Heart right ventricle (tissue), 16 donors: ENCODE results near the gene CPN2. TPM values are rescaled to one million over a fixed set of nuclear protein-coding genes. Genes with fewer than 3 reads are reported as not detected.

ENCODE experiments used
- ATAC-seq, 8 donors: fragments of 200-7000 bp; cut with Tn5 transposase; one replicate each; pipeline ENCODE4 v1.9.1; 2020; ENCODE audit warnings: mild to moderate bottlenecking in 8 of 8, moderate library complexity in 8 of 8, moderate number of reproducible peaks in 1 of 8
- DNase-seq, 2 donors: peaks; one replicate each; pipeline ENCODE4 v3.0.0-alpha.2; 2020
- H3K27ac ChIP-seq, 10 donors: fragments of 200-600 bp; sonication (generic) in 2 of 10; one replicate each; pipeline versions ENCODE4 v1.5.0 to v1.8.0; 2020 to 2022; ENCODE audit warnings: mild to moderate bottlenecking in 3 of 10
- H3K27me3 ChIP-seq, 7 donors: fragments of 200-600 bp; one replicate each; pipeline ENCODE4 v1.8.0; 2021 to 2022; ENCODE audit warnings: mild to moderate bottlenecking in 2 of 7
- H3K36me3 ChIP-seq, 9 donors: fragments of 200-600 bp; sonication (generic) in 1 of 9; one replicate each; pipeline versions ENCODE4 v1.5.0 to v1.8.0; 2020 to 2022; ENCODE audit warnings: mild to moderate bottlenecking in 2 of 9
- H3K4me1 ChIP-seq, 9 donors: fragments of 200-600 bp; sonication (generic) in 1 of 9; one replicate each; pipeline versions ENCODE4 v1.5.0 to v1.8.0; 2020 to 2022; ENCODE audit warnings: mild to moderate bottlenecking in 4 of 9
- H3K4me3 ChIP-seq, 10 donors: fragments of 200-600 bp; sonication (generic) in 2 of 10; one replicate each; pipeline versions ENCODE4 v1.5.0 to v1.8.0; 2020 to 2022; ENCODE audit warnings: mild to moderate bottlenecking in 7 of 10, moderate library complexity in 2 of 10
- H3K9me3 ChIP-seq, 11 donors: fragments of 200-600 bp in 10 of 11; sonication (generic) in 2 of 11; one replicate each; pipeline versions ENCODE4 v1.5.0 to v1.8.0; 2013 to 2022; ENCODE audit warnings: mild to moderate bottlenecking in 2 of 11, control low read depth in 1 of 11, moderate library complexity in 1 of 11
- WGBS, 2 donors: extraction: QIAGEN DNeasy Blood & Tissue Kit; methylation state at CpG; one replicate each; pipeline ENCODE4 v1.1.7; 2013; ENCODE audit warnings: inconsistent platforms in 1 of 2; 5-methylcytosine and 5-hydroxymethylcytosine counted together
- intact Hi-C, 10 donors: fragments of 100-400 bp; cut with DNase I; formaldehyde crosslinking; loops; one replicate each; pipeline versions ENCODE4 v1.11.1 to v1.14.2; 2022
- polyA plus RNA-seq, 2 donors: library from polyadenylated mRNA; stranded (reverse); fragments of 200-250 nt; gene quantifications; one replicate each; pipeline ENCODE4 v1.2.3, GENCODE V29; 2013
- total RNA-seq, 10 donors: library from RNA; stranded (reverse); fragmentation: NEBNext Ultra II Directional in 3 of 10; extraction: Animal tissue kit (Norgen Biotek cat#: 25700) in 3 of 10; gene quantifications; one replicate each; pipeline versions ENCODE4 v1.2.1 to v1.2.4, GENCODE V29; 2021 to 2023
- TF ChIP-seq, protein P1 (sequence below), 9 donors: fragments of 200-600 bp; sonication (generic) in 2 of 9; IDR thresholded peaks; one replicate each; pipeline versions ENCODE4 v1.5.0 to v1.8.0; 2021 to 2022; ENCODE audit warnings: antibody characterized with exemption in 9 of 9, mild to moderate bottlenecking in 5 of 9, moderate library complexity in 1 of 9
- donor health status: Arrhythmogenic right ventricular cardiomyopathy.
- donor health status: ischemic (EF 13 %, LVEDD 7.1; RV severe dilation, severe dysfunction).
- donor health status: healthy with polysubstance abuse.
- donor health status: DM: no; HTN: yes; CAD: no.
- donor health status: DM: no; HTN: no; CAD: no.
- donor health status: ischemic (EF 25% LVEDD 6.9; RV normal size, moderate dysfunction).
- donor health status: ischemic (EF 25% LVEDD 5.7; RV mildly dilated, moderate dysfunction).
- donor health status: healthy.
- donor health status: DM: yes; HTN: yes; CAD: no.
- donor health status: Ischemic cardiomyopathy.
- donor health status: ischemic (EF 35%, LVEDD 5.7; RV mildly dilated, moderate dysfunction).
- donor health status: nonischemic (EF 11% LVEDD 7.7; RV severe dilation, severe dysfunction).
- donor health status: DM: yes; HTN: yes; CAD: no.
- donor health status: PGD.
- donor health status: ischemic (EF 29% LVEDD 5.4; RV normal size, mild dysfunction).
- donor health status: nonischemic (EF 23%, LVEDD 6.1; RV moderate dilation, normal function).

Gene CPN2
- total and polyA plus RNA-seq, 12 donors, result 0.12 to 4.5 (median 1.5) TPM

DNA sequence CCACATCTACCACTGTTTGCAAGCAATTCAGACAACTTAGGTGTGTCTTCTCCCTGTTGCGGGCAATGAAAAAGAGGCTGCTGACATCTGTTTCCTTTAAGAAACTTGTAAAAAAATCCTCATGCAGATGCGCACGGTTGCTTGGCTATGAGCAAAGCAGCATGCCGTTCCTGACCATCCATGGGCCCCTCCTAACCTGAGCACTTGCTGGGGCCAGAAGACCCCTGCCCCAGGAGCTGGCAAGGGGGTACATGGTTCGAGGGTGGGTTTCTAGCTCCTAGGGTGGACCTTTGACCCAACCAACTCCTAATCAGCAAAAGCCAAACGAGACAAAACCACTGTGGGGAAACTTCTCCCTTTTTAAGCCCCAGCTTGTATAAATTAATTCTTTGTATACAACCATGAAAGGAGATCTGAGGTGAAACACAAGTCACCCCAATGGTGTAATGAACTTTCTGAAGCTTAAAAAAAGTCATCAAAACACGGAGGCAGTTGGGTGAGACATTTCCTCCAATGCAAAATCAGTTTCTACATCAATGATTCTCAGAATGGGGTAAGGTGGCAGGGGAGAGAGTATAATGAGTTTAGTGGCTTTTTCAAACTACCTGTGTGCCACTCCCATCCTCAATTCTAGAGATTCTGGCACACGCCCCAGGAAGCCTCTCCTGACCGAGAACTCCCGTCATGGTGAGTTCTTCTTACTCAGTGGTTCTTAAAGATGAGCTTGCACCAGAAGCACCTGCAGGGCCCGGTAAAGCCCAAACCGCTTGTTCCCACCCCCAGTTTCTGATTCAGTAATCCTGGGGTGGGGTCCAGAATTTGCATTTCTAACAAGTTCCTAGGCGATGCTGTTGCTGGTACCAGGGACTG lies 44.1 kb downstream of the CPN2 start:
- no peak overlapping the region for H3K4me3 ChIP-seq
- no peak for DNase-seq
- intact Hi-C loops, result loop anchor here in 2 of 10 donors (5.0 kb wide), 1 partner anchor 35 kb away; no protein-coding TSS in a partner anchor
- peaks cover 0 to 16% (median 5%) of the 10 kb centered on the region in 9 donors for H3K4me1 ChIP-seq
- no peak for ATAC-seq
- H3K27me3 ChIP-seq, result peaks cover 0 to 54% (median 18%) of the 10 kb centered on the region in 7 donors
- no peaks in the 10 kb centered on the region for H3K36me3 ChIP-seq
- WGBS, 2 donors, result 74 to 77% methylated on average over 13 of the region's 13 CpGs
- TF ChIP-seq, protein P1, sequence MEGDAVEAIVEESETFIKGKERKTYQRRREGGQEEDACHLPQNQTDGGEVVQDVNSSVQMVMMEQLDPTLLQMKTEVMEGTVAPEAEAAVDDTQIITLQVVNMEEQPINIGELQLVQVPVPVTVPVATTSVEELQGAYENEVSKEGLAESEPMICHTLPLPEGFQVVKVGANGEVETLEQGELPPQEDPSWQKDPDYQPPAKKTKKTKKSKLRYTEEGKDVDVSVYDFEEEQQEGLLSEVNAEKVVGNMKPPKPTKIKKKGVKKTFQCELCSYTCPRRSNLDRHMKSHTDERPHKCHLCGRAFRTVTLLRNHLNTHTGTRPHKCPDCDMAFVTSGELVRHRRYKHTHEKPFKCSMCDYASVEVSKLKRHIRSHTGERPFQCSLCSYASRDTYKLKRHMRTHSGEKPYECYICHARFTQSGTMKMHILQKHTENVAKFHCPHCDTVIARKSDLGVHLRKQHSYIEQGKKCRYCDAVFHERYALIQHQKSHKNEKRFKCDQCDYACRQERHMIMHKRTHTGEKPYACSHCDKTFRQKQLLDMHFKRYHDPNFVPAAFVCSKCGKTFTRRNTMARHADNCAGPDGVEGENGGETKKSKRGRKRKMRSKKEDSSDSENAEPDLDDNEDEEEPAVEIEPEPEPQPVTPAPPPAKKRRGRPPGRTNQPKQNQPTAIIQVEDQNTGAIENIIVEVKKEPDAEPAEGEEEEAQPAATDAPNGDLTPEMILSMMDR (IDR thresholded peaks at IDR 0.05), result no peak
- no peak overlapping the region for H3K27ac ChIP-seq
- H3K9me3 ChIP-seq, result no peaks in the 10 kb centered on the region

DNA sequence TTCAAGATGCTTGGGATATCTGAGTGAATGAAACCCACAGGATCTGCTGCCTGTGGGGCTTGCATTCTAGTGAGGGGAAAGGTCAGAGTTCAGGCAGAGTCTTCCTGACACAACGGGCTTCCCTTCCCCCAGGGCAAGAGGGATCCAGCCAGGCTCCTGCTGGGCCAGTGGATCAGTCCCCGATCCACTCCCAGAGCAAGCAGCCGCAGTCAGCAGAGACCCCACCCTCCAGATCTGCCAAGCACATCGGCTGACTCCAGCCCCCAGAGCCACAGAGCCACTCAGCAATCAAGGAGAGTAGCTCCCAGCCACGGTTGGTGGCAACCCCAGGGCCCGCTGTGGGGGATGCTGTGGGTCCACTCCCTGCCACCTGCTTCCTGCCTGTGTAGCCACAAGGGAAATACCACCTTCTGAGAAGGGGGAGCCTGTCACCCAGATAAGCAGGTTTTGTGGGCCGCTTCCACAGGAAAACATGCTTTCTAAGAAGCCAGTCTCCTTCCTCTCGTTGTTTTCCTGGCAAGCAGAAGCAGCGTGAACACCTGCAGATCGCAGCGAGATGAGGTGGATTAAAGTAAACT lies 44.9 kb downstream of the CPN2 start:
- intact Hi-C loops, result loop anchor here in 2 of 10 donors (5.0 kb wide), 1 partner anchor 34 kb away; no protein-coding TSS in a partner anchor
- ATAC-seq (peak in 2 of 8 donors; percentile 26 to 28), DNase-seq (no peak)
- Histone ChIP-seq H3K27ac (no peak overlapping the region), H3K27me3 (peaks cover 0 to 48% (median 18%) of the 10 kb centered on the region in 7 donors), H3K4me3 (no peak overlapping the region), H3K36me3 (no peaks in the 10 kb centered on the region), H3K9me3 (no peaks in the 10 kb centered on the region), H3K4me1 (peaks cover 0 to 16% (median 5%) of the 10 kb centered on the region in 9 donors)
- TF ChIP-seq, protein P1 (IDR thresholded peaks at IDR 0.05), result no peak
- 59 to 68% methylated on average over 11 of the region's 11 CpGs for WGBS, 2 donors

DNA sequence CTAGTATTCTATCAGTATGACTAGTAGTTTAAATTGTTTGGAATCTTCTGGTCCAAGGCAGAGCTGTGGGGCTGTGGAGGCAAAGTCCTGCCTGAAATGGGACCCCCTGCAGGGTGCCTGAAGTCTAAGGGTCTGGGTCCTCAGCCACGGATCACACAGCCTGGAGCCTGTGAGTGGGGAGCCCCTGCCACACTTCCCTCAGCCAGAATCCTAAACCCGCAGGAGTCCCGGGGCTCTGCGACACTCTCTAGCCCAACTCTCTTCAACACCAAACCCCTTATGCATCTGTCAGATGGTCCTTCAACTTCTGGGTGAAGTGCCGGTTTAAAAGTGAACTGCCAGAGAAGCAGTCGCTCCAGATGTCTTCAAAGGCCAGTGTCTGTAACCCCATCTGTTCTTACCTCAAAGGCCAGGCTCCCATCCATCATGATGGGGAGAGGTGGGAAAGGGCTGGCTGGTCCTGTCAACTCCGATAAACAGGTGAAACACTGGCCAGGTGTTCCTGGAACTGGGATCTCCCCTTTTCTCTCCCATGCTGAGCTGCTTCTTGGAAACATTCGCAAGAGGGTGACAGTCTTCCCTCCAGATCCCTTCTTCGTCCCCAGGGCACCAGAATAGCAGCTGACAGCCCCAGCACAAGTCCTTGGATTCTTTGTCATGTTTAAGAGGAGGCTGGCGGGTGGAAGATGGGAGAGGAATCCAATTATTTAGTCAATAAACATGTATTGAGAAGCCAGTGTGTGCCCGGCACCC lies 45.6 kb downstream of the CPN2 start:
- Histone ChIP-seq H3K9me3 (no peaks in the 10 kb centered on the region), H3K4me3 (no peak overlapping the region), H3K4me1 (peaks cover 0 to 16% (median 8%) of the 10 kb centered on the region in 9 donors), H3K27me3 (peaks cover 0 to 48% (median 18%) of the 10 kb centered on the region in 7 donors), H3K36me3 (no peaks in the 10 kb centered on the region), H3K27ac (no peak overlapping the region)
- intact Hi-C loops, result loop anchor here in 2 of 10 donors (5.0 kb wide), 1 partner anchor 33 kb away; no protein-coding TSS in a partner anchor
- ATAC-seq (no peak), DNase-seq (no peak)
- TF ChIP-seq, protein P1 (IDR thresholded peaks at IDR 0.05), result no peak
- WGBS, 2 donors, result 94 to 98% methylated on average over 11 of the region's 11 CpGs
